ENCODE measurements around the gene CBX5. TPM values are rescaled to one million over a fixed set of nuclear protein-coding genes. Genes with fewer than 3 reads are reported as not detected.
A peak's percentile ranks its signal among the peaks of the same experiment; 100 is the strongest.
"Not testable (repeated sequence)": the region's sequence is repeated elsewhere in the genome, so short reads cannot be mapped to it uniquely, and the experiment has no call there.

CBX5 gene
- 209 to 219 TPM (median 217 TPM) in 3 replicates for total RNA-seq

DNA sequence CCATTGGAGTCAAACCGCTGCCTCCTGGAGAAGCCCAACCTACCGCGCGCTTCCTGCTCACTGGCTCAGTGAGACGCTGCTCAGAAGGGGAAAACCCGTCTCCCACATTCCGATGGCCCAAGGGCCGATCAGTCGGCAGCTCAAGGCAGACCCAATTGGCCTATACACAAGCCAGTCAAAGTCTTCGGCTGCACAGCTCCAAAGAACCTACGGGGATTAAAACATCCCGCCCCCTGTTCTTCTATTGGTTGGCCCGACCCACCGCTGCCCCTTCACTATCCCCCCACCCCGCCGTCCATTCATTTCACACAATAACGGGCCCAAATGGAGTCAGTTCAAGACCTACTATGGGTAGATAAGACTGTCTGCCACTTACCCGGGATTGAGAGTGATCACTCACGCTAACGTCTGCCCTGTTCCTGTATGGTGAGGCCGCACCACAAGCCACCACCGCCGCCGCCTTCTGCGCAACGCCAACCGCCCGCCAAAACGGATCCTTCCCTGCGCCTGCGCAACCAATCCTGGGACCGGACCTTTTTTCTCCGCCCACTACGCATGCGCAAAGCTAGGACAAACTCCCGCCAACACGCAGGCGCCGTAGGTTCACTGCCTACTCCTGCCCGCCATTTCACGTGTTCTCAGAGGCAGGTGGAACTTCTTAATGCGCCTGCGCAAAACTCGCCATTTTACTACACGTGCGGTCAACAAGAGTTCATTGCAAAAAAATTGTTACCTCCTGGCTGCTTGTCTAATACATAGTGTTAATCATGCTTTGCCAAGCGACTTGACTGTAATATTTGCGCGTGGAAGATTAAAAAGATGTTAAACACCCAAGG, at the start of gene CBX5:
CBX5 (minus strand) TSS at position 491 of the 836 bp plus-strand sequence. CDS start 22,472 bp downstream, outside the sequence.
- H3K27ac Mint-ChIP-seq: no peak within 1 kb of the TSS
- H3K9me3 Mint-ChIP-seq: no peaks in the 10 kb centered on the region
- peaks cover 35% of the 10 kb centered on the region for H3K36me3 Mint-ChIP-seq
- no peaks in the 10 kb centered on the region for H3K27me3 Mint-ChIP-seq (ENCODE audit: low read depth)
- no peak within 1 kb of the TSS for H3K4me3 Mint-ChIP-seq
- peaks cover 54% of the 10 kb centered on the region for H3K4me1 Mint-ChIP-seq
- TF ChIP-seq, protein P1, sequence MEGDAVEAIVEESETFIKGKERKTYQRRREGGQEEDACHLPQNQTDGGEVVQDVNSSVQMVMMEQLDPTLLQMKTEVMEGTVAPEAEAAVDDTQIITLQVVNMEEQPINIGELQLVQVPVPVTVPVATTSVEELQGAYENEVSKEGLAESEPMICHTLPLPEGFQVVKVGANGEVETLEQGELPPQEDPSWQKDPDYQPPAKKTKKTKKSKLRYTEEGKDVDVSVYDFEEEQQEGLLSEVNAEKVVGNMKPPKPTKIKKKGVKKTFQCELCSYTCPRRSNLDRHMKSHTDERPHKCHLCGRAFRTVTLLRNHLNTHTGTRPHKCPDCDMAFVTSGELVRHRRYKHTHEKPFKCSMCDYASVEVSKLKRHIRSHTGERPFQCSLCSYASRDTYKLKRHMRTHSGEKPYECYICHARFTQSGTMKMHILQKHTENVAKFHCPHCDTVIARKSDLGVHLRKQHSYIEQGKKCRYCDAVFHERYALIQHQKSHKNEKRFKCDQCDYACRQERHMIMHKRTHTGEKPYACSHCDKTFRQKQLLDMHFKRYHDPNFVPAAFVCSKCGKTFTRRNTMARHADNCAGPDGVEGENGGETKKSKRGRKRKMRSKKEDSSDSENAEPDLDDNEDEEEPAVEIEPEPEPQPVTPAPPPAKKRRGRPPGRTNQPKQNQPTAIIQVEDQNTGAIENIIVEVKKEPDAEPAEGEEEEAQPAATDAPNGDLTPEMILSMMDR (IDR thresholded peaks at IDR 0.05; ENCODE audit: unreplicated experiment): no peak
- DNase-seq (ENCODE audit: low spot score in 2 of 2, unreplicated experiment in 2 of 2): peak; percentile 99 to 100

DNA sequence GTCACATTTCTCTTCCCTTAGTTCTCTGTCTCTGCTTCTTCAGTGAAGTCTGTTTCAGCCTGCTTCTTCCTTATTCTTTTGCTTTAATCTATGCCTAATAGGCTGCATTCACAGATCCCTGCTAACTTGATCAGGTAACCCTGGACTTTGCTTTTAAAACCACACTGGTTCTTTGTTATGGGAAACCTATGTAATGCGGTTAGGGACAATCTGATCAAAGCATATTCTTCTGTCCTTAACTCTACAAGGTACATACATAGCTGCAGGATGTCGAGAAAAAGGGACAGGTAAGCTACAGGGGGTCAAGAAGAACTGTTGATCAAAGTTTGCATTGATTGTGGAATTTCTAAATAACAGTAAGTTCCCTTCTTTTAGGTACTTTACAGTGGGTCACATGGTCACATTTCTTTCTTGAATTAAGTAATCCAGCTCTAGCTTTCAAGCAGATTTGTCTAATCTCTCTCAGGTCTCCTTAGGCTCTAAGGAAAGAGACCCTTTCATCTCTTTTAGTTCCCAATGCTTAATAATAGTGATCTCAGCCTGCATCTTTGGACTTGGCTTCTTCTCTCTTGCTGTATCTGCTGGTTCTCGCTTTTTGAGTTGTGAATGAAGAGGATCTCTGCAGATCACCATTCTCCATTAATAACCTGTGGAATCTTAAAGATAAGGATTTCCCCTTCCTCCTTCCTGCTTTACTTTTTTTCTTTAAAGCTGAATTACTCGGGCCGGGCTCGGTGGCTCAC, 48.8 kb upstream of the CBX5 start:
- TF ChIP-seq, protein P1 (IDR thresholded peaks at IDR 0.05; ENCODE audit: unreplicated experiment): no peak
- H3K27ac Mint-ChIP-seq: peak overlapping the region; percentile 91
- no peaks in the 10 kb centered on the region for H3K9me3 Mint-ChIP-seq
- no peaks in the 10 kb centered on the region for H3K36me3 Mint-ChIP-seq
- H3K4me1 Mint-ChIP-seq: peaks cover 60% of the 10 kb centered on the region
- peak overlapping the region; percentile 7 for H3K4me3 Mint-ChIP-seq
- no peak for DNase-seq (ENCODE audit: low spot score in 2 of 2, unreplicated experiment in 2 of 2)
- H3K27me3 Mint-ChIP-seq (ENCODE audit: low read depth): no peaks in the 10 kb centered on the region

DNA sequence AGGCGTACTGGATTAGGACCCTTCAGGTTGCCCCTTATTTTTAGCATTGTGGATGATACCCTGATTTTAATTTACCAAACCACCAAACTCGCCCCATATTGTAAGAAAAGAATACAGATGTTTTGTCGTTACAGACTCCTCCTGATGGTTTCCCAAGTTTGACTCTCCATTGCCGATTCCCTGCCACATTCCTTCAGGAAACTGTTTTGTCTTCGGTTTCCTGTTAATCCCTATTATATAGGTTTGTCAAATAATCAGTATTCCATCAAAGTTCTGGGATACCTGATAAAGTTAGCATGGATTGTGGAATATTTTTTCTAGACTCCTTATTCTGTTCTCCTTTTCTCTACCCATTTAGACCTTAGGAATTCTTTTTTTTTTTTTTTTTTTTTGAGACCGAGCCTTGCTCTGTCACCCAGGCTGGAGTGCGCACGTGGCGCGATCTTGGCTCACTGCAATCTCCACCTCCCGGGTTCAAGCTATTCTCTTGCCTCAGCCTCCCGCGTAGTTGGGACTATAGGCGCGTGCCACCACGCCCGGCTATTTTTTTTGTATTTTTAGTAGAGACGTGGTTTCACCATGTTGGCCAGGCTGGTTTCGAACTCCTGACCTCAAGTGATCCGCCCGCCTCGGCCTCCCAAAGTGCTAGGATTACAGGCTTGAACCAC, 45.7 kb upstream of the CBX5 start:
- not testable (repeated sequence) for H3K27me3 Mint-ChIP-seq (ENCODE audit: low read depth); H3K9me3 Mint-ChIP-seq; H3K36me3 Mint-ChIP-seq; DNase-seq (ENCODE audit: low spot score in 2 of 2, unreplicated experiment in 2 of 2)
- Mint-ChIP-seq H3K27ac (peak overlapping the region; percentile 99), H3K4me1 (peaks cover 44% of the 10 kb centered on the region), H3K4me3 (peak overlapping the region; percentile 94)

DNA sequence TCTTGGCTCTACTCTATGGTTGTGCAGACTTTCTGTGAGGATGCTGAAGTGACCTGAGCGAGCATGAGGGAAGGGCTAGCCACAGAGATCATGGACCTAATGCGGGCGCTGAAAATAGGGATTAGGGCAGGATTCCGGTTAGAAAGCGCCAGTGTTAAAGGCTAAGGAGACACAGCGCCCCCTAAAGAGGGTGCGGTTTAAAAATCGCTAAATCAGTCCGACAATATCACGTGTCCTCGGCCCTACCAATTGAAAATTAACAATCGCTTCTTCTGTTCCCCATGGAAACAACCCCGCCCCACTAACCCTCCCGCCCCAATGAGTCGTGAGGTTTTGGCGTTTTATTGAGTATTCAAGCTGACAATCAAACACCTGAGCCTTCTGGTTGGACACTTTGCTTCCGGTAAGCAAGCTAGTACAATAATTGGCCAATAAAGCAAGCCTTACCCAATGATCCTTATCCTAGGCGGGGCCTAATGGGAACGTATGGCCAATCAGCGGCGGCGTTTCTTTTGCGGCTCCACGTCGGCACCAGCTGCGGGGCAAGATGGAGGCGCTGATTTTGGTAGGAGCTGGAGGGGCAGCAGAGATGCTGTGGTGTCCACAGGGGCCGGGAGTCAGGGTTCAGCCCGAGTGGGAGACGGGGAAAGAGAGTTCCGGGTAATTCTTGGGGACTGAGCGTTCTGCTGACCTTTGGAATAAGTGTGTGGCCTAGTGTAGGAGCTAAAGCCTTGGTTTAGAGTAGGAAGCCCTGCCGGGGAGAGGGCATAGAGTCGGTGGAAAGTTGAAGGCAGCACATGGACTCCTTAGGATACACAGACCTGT, 44.9 kb upstream of the CBX5 start, which contains the start of gene COPZ1:
COPZ1 (plus strand) TSS at position 515 of the 825 bp plus-strand sequence; CDS start at position 548, 33 bp downstream.
- peak within 1 kb of the TSS; percentile 99 for H3K27ac Mint-ChIP-seq

DNA sequence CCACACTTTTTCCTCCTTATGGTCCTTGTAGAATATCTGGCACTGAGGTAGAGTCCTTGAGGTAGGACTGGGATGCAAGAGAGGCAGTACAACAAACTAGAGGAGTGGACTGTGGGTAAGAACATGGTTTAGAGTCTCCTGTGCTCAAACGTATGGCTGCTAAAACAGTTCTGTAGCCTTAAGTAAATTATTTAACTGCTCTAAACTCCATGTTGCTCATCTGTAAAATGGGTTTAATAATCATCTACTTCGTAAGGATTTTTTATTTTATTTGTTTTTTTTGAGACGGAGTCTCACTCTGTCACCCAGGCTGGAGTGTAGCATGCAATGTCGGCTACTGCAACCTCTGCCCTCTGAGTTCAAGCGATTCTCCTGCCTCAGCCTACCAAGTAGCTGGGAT, 41.4 kb upstream of the CBX5 start:
- no peaks in the 10 kb centered on the region for H3K36me3 Mint-ChIP-seq
- no peak overlapping the region for H3K4me3 Mint-ChIP-seq
- no peaks in the 10 kb centered on the region for H3K27me3 Mint-ChIP-seq (ENCODE audit: low read depth)
- TF ChIP-seq, protein P1 (IDR thresholded peaks at IDR 0.05; ENCODE audit: unreplicated experiment): no peak
- peaks cover 14% of the 10 kb centered on the region for H3K4me1 Mint-ChIP-seq
- H3K27ac Mint-ChIP-seq: no peak overlapping the region
- DNase-seq (ENCODE audit: low spot score in 2 of 2, unreplicated experiment in 2 of 2): no peak
- H3K9me3 Mint-ChIP-seq: no peaks in the 10 kb centered on the region

More for the DNA sequence above, 44.9 kb upstream of the CBX5 start, which contains the start of gene COPZ1:
- no peaks in the 10 kb centered on the region for H3K9me3 Mint-ChIP-seq
- TF ChIP-seq, protein P1 (IDR thresholded peaks at IDR 0.05; ENCODE audit: unreplicated experiment): peak; percentile 59
- H3K27me3 Mint-ChIP-seq (ENCODE audit: low read depth): no peaks in the 10 kb centered on the region
- no peaks in the 10 kb centered on the region for H3K36me3 Mint-ChIP-seq
- H3K4me1 Mint-ChIP-seq: peaks cover 37% of the 10 kb centered on the region
- H3K4me3 Mint-ChIP-seq: peak within 1 kb of the TSS; percentile 94
- peak; percentile 84 to 90 for DNase-seq (ENCODE audit: low spot score in 2 of 2, unreplicated experiment in 2 of 2)

DNA sequence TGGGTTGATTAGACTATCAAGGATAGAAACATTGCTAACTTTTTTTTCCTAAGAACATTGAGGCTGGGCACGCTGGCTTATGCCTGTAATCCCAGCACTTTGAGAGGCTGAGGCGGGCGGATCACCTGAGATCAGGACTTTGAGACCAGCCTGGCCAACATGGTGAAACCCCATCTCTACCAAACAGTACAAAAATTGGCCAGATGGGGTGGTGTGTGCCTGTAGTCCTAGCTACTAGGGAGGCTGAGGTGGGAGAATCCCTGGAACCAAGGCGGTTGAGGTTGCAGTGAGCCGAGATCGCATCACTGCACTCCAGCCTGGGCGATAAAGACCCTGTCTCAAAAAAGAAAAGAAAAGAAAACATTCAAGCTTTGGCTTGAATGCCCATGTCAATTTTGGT, 32.4 kb upstream of the CBX5 start:
- H3K4me1 Mint-ChIP-seq; H3K4me3 Mint-ChIP-seq; DNase-seq (ENCODE audit: low spot score in 2 of 2, unreplicated experiment in 2 of 2); H3K27me3 Mint-ChIP-seq (ENCODE audit: low read depth); H3K9me3 Mint-ChIP-seq; H3K36me3 Mint-ChIP-seq; H3K27ac Mint-ChIP-seq: not testable (repeated sequence)
